ENCODE measurements around the gene MYH1.

Gene MYH1

DNA sequence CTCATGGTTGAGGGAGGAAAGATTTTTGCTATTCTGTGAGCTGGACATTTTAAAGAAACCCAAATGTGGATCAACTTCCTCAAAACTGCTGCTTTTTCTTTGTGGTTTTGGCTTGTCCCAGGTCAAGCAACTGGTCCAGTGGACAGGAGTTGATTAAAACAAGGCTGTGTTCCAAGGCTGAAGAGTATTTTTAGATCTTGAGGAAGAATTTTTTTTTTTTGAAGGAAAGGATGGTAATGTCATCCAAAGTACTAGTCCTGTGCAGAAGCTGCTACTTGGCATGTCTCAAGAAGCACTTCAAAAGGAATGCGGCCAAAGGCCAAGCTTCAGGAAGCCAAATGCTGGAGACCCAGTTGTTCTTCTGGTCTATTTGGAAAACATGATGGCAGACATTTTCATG lies 39.1 kb upstream of the MYH1 start:
- Histone ChIP-seq H3K9me3 (ENCODE audit: insufficient read depth, low read length) (no peaks in the 10 kb centered on the region), H3K4me2 (ENCODE audit: low read depth, low read length, poor library complexity, severe bottlenecking) (no peak overlapping the region), H3K36me3 (ENCODE audit: low read length) (no peaks in the 10 kb centered on the region), H3K27ac (ENCODE audit: low read depth, low read length) (no peak overlapping the region), H2AFZ (ENCODE audit: low read depth, low read length, severe bottlenecking) (no peak overlapping the region), H3K79me2 (ENCODE audit: insufficient read depth, low read length) (no peaks in the 10 kb centered on the region), H3K27me3 (ENCODE audit: low read length) (no peaks in the 10 kb centered on the region), H3F3A (ENCODE audit: insufficient read depth) (no peaks in the 10 kb centered on the region), H3K4me3 (ENCODE audit: insufficient read depth, low read length, poor library complexity, severe bottlenecking) (no peak overlapping the region), H3K9ac (ENCODE audit: low read length) (no peak overlapping the region), H3K9me2 (replicated peaks; ENCODE audit: insufficient read depth, low read length) (no peaks in the 10 kb centered on the region), H4K20me1 (ENCODE audit: low read depth, low read length) (no peaks in the 10 kb centered on the region)
- TF ChIP-seq EZH2phosphoT487 (conservative IDR thresholded peaks at IDR 0.05; ENCODE audit: low read length): no peak
- TF ChIP-seq, protein P1, sequence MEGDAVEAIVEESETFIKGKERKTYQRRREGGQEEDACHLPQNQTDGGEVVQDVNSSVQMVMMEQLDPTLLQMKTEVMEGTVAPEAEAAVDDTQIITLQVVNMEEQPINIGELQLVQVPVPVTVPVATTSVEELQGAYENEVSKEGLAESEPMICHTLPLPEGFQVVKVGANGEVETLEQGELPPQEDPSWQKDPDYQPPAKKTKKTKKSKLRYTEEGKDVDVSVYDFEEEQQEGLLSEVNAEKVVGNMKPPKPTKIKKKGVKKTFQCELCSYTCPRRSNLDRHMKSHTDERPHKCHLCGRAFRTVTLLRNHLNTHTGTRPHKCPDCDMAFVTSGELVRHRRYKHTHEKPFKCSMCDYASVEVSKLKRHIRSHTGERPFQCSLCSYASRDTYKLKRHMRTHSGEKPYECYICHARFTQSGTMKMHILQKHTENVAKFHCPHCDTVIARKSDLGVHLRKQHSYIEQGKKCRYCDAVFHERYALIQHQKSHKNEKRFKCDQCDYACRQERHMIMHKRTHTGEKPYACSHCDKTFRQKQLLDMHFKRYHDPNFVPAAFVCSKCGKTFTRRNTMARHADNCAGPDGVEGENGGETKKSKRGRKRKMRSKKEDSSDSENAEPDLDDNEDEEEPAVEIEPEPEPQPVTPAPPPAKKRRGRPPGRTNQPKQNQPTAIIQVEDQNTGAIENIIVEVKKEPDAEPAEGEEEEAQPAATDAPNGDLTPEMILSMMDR (IDR thresholded peaks at IDR 0.05; ENCODE audit: insufficient read depth, low read length, poor library complexity, severe bottlenecking): no peak

DNA sequence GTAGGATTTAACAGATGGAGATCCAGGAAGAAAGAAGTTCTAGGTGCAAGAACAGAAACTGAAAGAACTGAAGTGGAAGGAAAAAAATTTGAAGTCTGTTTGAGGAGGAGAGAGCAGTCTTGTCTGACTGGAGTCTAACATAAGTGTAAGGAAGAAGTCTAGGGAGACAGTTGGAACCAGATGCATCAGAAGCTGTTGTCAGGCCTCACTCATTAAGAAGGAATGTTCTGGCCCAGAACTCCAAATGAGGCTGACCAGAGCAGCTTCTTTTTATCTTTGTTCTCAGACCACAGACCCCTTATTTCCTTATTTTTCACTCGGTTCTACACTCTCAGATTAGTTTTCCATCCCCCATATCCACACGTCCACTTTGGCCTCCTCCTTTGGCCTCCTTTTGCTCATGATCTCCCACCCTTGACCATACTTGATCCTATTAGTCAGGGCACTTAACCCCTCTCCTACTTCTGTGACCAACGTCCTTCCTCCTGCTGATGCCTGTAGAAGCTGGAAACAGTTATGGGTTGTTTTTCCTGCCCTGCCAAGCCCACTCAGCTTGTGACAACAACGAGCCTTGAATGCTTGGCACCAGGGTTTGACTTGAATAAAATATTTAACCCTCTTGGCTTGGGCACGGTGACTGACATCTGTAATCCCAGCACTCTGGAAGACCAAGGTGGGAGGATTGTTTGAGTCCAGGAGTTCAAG lies 38.1 kb upstream of the MYH1 start:
- H3K27ac ChIP-seq (ENCODE audit: low read depth, low read length): no peak overlapping the region
- no peak overlapping the region for H3K4me2 ChIP-seq (ENCODE audit: low read depth, low read length, poor library complexity, severe bottlenecking)
- TF ChIP-seq, protein P1 (IDR thresholded peaks at IDR 0.05; ENCODE audit: insufficient read depth, low read length, poor library complexity, severe bottlenecking): no peak
- no peak for TF ChIP-seq EZH2phosphoT487 (conservative IDR thresholded peaks at IDR 0.05; ENCODE audit: low read length)
- H2AFZ ChIP-seq (ENCODE audit: low read depth, low read length, severe bottlenecking): no peak overlapping the region
- H3F3A ChIP-seq (ENCODE audit: insufficient read depth): no peaks in the 10 kb centered on the region
- no peak overlapping the region for H3K4me3 ChIP-seq (ENCODE audit: insufficient read depth, low read length, poor library complexity, severe bottlenecking)
- H3K9ac ChIP-seq (ENCODE audit: low read length): no peak overlapping the region
- no peaks in the 10 kb centered on the region for H3K9me3 ChIP-seq (ENCODE audit: insufficient read depth, low read length)
- H3K36me3 ChIP-seq (ENCODE audit: low read length): no peaks in the 10 kb centered on the region
- H3K27me3 ChIP-seq (ENCODE audit: low read length): no peaks in the 10 kb centered on the region
- H3K79me2 ChIP-seq (ENCODE audit: insufficient read depth, low read length): no peaks in the 10 kb centered on the region
- H4K20me1 ChIP-seq (ENCODE audit: low read depth, low read length): no peaks in the 10 kb centered on the region
- no peaks in the 10 kb centered on the region for H3K9me2 ChIP-seq (replicated peaks; ENCODE audit: insufficient read depth, low read length)

DNA sequence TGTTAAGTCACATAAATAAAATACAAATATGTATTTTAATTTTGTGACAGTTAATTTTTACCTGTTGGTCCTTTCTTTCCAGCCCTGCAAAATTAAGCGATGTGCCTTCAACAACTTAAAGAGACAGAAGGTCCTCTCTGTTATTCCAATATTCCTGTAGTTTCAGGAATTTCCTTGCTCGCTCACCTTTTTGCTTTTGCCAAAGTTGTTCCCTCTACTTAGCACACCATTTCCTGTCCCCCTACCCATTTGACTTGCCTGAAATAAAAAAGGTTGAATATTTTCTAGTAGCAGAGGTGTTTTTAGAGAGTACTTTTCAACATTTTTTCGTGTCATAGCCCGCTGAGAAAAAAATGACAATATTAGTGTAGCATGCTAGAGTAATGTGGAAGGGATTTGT lies 31.7 kb upstream of the MYH1 start:
- Histone ChIP-seq H3K9ac (ENCODE audit: low read length) (no peak overlapping the region), H3K9me2 (replicated peaks; ENCODE audit: insufficient read depth, low read length) (no peaks in the 10 kb centered on the region), H2AFZ (ENCODE audit: low read depth, low read length, severe bottlenecking) (no peak overlapping the region), H3K36me3 (ENCODE audit: low read length) (no peaks in the 10 kb centered on the region), H3K4me2 (ENCODE audit: low read depth, low read length, poor library complexity, severe bottlenecking) (no peak overlapping the region), H3K4me3 (ENCODE audit: insufficient read depth, low read length, poor library complexity, severe bottlenecking) (no peak overlapping the region), H3K27me3 (ENCODE audit: low read length) (no peaks in the 10 kb centered on the region), H3F3A (ENCODE audit: insufficient read depth) (no peaks in the 10 kb centered on the region), H3K27ac (ENCODE audit: low read depth, low read length) (no peak overlapping the region), H3K79me2 (ENCODE audit: insufficient read depth, low read length) (no peaks in the 10 kb centered on the region), H3K9me3 (ENCODE audit: insufficient read depth, low read length) (no peaks in the 10 kb centered on the region), H4K20me1 (ENCODE audit: low read depth, low read length) (no peaks in the 10 kb centered on the region)
- TF ChIP-seq EZH2phosphoT487 (conservative IDR thresholded peaks at IDR 0.05; ENCODE audit: low read length): no peak
- TF ChIP-seq, protein P1 (IDR thresholded peaks at IDR 0.05; ENCODE audit: insufficient read depth, low read length, poor library complexity, severe bottlenecking): no peak
